22Rv1 (cell line): ENCODE measurements around the gene GP1BB.

Experiments
- ZFX ChIP-seq: fragments of 450-650 bp; IDR thresholded peaks from 2 replicates; pipeline ENCODE4 v1.6.1; 2017; ENCODE audit warnings: antibody characterized with exemption, borderline replicate concordance
- TF ChIP-seq, protein P1 (sequence below): fragments of 450-650 bp; IDR thresholded peaks from 2 replicates; pipeline ENCODE4 v1.5.1; 2017; ENCODE audit warnings: mild to moderate bottlenecking

- TF ChIP-seq, protein P1, sequence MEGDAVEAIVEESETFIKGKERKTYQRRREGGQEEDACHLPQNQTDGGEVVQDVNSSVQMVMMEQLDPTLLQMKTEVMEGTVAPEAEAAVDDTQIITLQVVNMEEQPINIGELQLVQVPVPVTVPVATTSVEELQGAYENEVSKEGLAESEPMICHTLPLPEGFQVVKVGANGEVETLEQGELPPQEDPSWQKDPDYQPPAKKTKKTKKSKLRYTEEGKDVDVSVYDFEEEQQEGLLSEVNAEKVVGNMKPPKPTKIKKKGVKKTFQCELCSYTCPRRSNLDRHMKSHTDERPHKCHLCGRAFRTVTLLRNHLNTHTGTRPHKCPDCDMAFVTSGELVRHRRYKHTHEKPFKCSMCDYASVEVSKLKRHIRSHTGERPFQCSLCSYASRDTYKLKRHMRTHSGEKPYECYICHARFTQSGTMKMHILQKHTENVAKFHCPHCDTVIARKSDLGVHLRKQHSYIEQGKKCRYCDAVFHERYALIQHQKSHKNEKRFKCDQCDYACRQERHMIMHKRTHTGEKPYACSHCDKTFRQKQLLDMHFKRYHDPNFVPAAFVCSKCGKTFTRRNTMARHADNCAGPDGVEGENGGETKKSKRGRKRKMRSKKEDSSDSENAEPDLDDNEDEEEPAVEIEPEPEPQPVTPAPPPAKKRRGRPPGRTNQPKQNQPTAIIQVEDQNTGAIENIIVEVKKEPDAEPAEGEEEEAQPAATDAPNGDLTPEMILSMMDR, result no peak
- no peak for TF ChIP-seq ZFX
Measured at GRCh38 chr22:19764299-19764593, 40.9 kb downstream of the GP1BB start.
